ENCODE measurements around the gene CRYAB.

- TF ChIP-seq BHLHE40 (IDR thresholded peaks at IDR 0.05; ENCODE audit: borderline replicate concordance) = no peak
- no peak for TF ChIP-seq FOXA1 (IDR thresholded peaks at IDR 0.05)
- TF ChIP-seq, protein P1, sequence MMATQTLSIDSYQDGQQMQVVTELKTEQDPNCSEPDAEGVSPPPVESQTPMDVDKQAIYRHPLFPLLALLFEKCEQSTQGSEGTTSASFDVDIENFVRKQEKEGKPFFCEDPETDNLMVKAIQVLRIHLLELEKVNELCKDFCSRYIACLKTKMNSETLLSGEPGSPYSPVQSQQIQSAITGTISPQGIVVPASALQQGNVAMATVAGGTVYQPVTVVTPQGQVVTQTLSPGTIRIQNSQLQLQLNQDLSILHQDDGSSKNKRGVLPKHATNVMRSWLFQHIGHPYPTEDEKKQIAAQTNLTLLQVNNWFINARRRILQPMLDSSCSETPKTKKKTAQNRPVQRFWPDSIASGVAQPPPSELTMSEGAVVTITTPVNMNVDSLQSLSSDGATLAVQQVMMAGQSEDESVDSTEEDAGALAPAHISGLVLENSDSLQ (IDR thresholded peaks at IDR 0.05) = no peak
- TF ChIP-seq FOXM1 (IDR thresholded peaks at IDR 0.05; ENCODE audit: borderline replicate concordance) = no peak
- no peak for TF ChIP-seq SUZ12 (IDR thresholded peaks at IDR 0.05)
- no peak for TF ChIP-seq ZNF384 (IDR thresholded peaks at IDR 0.05)
- no peak for TF ChIP-seq HDGF (IDR thresholded peaks at IDR 0.05; ENCODE audit: borderline replicate concordance)
- no peak for TF ChIP-seq FOXK2 (IDR thresholded peaks at IDR 0.05)
- TF ChIP-seq CTBP1 (IDR thresholded peaks at IDR 0.05; ENCODE audit: borderline replicate concordance) = no peak
- TF ChIP-seq ELF4 (IDR thresholded peaks at IDR 0.05) = no peak
- TF ChIP-seq SP1 (IDR thresholded peaks at IDR 0.05) = no peak
Measured at GRCh38 chr11:111860257-111860656, 51.3 kb downstream of the CRYAB start.

Data from HEK293T (cell line).